Stimulated activated CD4-positive, alpha-beta T cell treated with anti-CD3 and anti-CD28 coated beads, Interleukin-2, amount 100 ng/mL, for 24 hours (primary cell): ENCODE data around the gene IARS1.

Source experiments
- DNase-seq, 2 donors: peaks; one replicate each; pipeline ENCODE4 v3.0.0-alpha.2; 2020

The IARS1 gene

DNA sequence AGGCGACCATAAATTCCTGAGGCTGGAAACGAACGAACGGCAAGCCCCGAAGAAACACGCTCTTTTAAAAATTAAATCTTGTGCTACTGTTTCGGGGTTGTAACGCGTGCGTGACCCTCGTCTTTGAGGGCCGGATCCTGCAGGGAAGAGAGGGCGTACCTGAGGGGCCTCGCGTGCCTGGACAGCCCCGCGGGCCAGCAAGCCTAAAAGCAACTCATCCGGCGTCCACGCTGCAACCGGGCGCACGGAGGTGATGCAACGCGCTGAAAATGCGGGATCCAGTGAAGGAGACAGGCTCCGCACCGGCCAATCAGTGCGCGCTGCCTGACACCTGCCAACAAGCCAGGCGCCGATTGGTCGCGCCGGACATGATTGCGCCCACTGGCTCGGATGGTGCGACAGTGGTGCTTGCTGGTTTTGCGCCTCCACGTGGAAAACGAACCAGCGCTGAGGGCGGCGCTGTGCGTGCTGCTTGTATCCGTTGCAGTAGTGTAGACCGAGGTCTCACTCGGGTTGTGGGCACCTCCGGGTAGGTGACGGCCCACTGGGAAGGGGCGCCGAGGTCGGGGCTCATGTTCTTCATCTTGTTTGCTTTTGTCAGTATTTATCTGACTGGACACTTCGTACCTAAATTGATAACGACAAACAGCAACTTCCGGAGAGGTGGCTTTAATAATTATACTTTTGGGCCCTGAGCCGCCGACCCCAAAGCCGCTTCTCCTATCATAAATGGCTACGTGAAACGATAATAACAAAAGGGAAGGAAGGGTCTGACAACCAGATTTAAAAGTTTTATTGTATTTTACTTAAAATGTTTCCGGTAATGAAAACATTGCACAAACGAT lies at the start of gene IARS1:
TSS of gene IARS1 (minus strand) at position 246 of the 845 bp plus-strand sequence. CDS start 4,278 bp downstream, outside the sequence.
- peak; percentile 100 for DNase-seq

DNA sequence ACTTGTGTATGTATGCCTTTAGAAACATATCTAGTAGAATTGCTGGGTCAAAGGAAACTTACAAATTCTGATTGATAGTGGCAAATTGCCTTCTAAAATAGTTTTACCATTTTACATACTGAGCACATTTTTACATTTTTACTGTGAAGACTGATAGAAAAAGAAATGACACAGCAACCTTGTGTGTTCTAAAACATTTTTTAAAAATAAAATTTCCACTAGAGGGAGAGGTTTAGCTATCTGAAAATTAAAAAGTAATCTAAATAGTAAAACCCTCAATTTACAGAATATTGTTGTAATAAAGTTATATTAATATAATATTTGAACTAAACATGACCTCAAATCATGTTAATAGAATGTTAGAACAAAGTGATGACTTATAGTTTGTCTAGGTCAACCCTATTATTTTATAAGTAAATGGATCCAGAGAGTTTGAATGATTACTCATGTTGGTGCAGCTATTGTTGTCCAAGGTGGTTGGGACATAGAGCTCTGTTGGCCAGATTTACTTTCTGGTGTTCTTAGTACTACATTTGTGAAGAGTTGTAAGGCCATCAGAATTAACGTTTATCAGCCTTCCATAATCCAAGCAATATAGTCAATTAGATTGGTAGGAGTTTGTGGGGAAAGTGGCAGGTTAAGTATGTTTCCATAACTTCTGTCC lies 49.5 kb upstream of the IARS1 start:
- no peak for DNase-seq

DNA sequence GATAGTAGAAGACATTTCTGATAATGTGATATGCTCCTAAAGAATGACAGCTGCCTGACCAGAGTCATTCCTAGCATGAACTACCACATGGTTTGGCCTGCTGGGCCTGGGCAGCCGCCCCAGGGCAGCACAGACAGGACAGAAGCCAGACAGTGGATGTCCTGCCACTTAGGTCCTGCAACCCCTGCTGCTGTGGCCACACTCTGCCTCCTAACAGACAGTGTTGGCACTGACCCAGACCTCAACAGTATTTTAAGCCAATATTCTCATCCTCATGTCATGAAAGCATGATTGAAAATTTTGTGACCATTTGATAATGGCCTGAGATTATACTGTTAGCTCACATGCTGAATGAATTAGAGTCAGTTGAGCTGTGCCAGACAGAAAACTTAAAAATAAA lies 48.1 kb upstream of the IARS1 start:
- DNase-seq, result no peak

DNA sequence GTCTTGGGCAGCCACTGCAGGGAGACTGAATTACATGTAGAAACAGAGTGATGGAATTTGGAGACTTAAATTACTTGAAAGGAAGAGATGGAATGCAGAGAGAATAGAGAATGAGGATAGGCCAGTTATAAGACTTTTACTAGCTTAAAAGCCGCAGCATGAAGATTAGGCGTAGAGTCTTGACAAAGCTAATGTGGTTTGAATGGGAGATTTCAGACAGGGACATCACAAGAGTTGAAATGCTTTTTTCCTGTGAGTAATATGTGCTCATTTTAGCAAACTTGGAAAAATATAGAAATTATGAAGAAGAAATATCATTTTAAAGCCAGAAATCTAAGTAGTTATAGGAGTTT lies 39.8 kb upstream of the IARS1 start:
- DNase-seq, result no peak

DNA sequence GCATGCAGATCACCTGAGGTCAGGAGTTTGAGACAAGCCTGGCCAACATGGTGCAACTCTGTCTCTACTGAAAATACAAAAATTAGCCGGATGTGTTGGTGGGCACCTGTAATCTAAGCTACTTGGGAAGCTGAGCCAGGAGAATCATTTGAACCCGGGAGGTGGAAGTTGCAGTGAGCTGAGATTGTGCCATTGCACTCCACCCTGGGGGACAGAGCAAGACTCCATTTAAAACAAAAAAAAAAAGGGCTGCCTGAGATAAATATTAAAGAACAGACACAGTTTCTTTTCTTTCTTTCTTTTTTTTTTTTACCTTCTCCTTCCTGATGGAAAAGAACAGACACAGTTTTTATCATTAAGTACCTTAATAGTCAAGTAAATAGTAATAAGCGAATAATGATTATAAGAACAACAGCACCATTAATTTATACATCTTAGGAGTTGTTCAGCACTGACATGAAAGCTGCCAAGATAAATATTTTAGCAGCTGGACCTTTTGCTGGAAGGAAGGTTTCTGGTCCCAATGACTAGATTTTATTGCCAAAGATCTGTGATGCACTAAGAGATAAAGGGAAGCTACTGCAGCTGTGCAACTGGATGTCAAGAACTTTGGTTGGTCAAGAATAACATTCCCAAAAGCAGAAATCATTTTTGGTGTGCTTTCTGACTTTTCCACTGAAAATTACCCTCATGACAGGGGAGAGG lies 39.2 kb upstream of the IARS1 start:
- DNase-seq, result no peak

DNA sequence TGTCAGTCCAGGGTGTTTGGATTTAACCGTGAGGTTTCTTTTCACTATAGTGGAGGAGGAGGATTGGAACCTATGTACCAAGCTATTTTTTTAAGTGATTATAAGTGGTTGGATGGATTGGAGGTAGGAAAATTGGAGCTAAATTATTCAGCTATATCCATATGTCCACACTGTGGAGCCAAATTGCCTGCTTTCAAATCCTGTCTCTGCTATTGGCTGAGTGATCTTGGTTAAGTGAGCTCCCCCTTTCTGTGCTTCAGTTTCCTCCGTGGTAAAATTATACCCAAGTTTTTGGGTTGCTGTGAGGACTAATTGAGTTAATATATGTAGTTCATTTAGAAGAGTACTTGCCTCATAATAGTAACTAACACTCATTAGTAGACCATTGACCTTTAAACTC lies 34.7 kb upstream of the IARS1 start:
- no peak for DNase-seq

DNA sequence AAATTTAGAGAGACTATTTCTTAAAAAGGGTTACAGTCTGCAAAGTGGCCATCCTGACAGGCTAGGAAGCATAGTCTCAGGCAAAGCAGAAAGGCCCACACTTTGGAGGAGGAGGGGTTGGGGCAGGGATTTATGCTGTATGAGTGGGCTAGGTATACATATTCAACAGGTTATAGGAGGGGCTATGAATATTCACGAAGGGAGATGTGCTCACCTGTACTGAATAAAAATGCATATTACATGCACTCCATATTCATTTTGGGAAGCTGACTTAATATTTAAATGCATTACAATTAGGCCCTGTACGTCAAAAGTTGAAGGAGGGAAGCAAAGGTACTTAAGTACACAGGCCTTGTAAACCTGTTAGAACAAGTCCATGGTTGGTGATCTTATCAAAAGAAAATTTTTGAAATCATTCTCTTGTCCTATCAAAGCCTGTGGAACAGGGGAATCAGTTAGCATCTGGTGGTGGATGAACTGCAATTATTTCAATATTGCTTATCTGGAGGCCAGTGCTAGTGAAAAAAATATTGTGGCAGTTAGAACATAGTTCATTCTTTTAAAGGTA lies 33.9 kb upstream of the IARS1 start:
- no peak for DNase-seq

DNA sequence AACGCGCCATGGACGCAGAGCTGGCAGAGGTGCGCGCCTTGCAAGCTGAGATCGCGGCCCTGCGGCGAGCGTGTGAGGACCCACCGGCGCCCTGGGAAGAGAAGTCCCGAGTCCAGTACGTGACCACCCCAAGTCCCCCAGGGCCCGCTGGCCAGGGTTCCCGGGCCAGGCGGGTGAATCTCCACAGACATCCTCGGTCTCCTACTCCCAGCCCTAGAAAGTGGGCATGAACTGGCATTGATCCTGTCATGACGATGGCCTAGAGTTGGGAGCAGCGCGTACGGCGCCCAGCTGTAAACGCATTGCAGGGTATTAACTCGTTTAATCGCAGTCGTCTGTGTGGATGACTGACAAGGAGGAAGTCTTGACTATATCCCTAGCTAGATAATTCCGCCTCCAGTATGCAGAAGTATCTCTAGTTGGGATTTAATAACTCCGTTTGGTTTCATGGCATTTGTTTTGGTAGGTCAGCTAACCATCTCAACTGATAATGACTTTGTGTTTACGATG lies 32.5 kb upstream of the IARS1 start:
- no peak for DNase-seq

DNA sequence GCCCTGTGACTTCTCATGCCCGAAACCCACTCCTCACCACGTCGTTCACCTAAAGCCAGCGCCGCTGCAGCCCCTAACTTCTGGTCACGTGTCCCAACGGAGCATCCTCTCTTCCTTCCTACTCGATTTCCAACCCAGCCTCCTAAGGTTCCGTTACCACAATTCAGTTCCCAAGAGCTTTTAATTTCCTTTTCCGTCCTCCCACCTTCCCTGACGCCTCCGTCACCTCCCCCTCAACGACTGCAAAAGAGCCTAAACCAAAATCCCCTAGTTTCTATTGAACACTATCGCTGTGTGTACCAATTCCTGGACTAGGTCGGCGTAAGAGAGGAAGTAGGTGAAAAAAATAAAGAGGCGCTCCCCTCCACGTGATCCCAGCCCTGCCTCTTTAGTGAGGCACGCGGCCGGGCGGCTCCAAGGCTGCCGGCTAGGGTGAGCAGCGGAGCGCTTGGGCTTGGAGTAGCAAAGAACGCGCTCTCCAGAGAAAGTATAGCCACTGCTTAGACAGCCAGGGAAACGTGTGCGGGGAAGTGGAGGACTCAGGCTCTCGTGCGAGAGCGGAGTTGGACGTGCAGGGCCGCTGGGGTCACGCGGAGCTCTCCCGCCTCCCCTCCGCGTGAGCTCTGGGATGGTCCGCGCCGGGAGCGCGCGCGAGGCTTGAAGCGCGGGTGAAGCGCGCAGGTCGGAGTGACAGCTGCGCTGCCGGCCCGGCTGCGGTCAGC lies 31.9 kb upstream of the IARS1 start, which contains the start of the genes CENPP and NOL8:
TSS of gene CENPP (plus strand) at position 685 of the 722 bp plus-strand sequence.
TSS of gene NOL8 (minus strand) at position 82 of the 722 bp plus-strand sequence. CDS start 1,189 bp downstream, outside the sequence.
- DNase-seq, result peak; percentile 79 to 85

DNA sequence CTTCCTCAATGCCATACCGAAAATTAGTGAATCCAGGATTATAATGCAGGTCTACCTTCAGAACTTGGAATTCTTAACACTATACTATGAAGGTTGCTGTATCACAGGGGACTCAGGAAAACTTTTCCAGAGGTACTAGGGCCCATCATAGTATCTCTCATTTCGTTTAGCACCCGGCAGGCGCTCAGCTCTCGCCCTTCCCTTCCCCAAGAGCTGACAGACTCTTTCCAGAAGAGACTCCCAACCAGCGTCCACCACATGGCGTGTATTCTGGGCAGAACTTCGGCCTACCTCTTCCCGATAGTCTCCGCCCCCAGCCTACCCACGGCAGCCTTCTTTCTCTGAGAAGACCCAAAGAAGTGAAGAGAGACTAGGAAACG lies 31.4 kb upstream of the IARS1 start:
- no peak for DNase-seq

DNA sequence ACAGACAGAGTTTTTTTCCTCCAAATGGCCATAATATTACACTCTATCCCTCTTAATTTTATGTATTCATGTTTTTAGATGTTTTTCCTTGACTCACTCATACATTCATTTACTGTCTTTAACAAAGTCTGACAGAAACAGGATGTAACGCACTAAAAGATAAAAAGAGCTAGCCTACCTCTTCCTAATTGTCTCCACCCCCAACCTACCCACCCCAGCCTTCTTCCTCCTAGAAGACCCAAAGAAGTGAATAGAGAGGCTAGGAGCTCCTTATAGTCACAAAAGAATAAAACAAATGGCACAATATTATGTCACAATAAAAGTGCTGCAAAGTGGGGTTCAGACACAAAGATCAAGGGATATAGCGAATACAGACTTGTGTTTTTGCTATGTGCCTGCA lies 30.9 kb upstream of the IARS1 start:
- DNase-seq, result no peak

DNA sequence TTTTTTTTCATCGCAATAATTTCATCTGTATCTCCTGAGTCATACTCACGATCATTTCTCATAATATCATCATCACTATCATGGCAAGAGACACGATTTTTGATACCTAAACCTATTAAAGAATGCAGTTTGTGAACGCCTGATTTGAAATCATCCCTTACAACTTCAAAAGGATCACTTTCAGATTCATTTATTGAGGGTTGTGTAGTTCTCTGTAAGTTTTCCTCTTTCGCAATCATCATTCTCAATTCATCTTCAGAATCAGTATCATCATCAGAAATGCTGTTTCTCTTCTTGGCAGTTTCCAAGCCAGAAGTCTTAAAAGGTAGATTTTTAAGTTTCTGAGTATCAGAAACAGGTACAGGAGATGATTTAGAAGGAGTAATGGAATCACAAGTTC lies 22.0 kb upstream of the IARS1 start:
- DNase-seq, result no peak

DNA sequence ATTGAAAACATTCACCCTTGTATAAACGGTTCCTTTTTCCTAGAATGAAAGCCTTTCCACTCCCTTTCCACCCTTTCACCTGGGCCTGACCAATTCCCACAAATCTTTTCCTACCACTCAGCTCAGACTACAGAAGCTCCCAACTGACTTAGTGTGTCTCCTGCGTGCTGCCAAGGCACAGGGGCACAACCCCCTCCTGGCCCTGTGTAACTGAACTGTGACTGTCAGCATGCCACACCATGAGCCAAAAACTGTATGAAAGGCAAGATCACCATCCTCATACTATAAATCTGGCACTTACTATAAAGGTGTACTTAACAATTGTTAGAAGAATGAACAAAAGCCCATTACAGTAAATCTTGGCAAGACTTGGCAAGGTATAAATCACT lies 20.1 kb upstream of the IARS1 start:
- DNase-seq, result no peak

DNA sequence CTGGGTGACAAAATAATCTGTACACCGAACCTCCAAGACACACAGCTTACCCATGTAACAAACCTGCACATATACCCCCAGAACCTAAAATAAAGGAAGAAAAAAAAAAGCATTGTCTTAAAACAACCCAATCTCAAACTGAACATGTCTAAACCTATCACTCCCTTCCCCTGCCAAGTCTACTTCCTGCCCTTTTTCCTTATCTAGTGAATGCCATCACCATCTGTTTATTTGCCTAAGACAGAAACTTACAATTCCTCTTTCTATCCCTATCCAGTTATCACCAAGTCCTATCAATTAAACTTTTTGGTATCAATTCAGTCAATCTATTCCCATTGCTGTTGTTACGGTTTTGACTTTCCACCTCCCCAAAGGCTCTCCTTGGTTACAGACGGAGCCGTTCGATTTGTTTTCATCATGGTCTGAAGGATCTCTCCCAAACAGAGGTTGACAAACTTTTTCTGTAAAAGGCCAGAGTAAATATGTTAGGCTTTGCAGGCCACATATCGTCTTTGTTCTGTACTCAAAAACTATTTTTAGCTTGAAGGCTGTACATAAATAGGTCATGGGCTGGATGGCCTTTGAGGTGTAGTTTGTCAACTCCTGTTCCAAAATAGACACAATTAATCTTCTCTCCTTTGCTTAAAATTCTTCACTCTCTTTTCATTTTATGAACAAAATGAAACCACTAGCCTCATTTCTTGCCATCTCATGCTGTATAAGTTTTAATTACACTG lies 19.6 kb upstream of the IARS1 start:
- no peak for DNase-seq

DNA sequence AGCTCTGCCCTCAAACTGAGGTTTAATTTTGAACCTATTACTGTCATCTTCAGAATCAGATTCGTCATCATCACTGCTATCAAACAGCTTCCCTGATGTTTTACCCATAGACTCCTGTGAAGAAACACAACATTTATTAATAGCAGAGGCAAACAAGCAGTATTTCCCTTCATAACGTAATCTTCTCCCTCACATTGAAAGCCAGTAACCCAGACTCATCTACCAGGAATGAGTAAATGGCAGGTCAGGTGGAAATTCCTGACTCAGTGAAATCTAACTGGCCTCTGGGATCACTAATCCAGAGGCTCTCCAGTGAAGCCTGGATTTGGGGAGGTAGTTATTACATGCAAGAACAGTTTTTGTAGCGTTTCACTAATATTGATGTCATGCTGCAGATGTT lies 17.1 kb upstream of the IARS1 start:
- DNase-seq, result no peak

DNA sequence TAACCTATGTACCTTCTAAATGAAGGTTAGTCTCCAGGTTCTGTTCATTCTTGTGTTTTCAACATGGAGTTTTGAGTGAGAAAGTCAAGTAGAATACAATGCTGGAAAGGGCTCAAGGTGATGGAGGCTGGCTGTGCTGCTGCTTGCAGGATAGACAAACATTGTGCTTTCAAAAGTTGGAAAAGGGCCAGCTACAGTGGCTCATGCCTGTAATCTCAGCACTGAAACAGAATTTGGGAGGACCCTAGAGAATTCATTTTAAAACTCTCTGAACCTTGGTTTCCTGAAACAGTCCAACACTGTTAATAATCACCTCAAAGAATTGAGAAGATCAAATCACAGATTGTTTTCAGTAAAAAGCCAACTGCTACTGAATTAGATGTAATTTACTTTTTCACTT lies 15.4 kb upstream of the IARS1 start:
- no peak for DNase-seq

DNA sequence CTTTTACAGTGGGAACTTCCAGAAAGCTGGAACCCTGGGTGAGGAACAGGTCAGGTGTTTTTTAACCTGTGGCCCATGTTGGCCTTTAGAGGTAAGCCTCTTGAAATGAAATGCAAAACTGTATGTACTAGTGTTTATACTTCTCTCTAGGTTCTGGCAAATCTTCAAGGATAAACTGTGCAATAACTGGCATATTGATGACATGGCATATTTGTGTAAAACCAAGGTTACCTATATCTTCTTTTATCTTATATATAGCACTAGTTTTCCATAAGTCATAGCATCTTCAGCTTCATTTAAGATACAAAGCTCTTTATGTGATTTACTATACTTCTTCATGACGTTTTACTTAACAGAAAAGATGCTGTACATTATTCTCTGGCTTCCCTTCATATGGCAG lies 7.4 kb upstream of the IARS1 start:
- no peak for DNase-seq

DNA sequence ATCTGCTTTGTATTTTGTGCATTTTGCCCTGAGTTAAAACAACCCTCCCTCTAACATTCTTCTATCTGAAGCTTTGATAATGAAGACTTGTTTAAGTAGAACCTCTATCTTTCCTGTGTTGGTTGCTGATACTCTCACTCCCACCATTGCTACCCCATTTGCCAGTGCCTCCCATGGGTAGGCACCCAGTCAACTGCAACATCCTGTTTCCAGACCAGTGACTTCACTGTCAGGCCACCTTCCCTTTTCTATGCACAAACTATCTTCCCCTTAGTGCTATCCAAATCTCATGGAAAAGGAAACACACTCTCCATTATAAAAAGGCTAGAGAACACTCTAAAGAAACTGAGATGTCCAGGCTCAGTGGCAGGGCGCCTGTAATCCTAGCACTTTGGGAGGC lies 5.6 kb upstream of the IARS1 start:
- no peak for DNase-seq

DNA sequence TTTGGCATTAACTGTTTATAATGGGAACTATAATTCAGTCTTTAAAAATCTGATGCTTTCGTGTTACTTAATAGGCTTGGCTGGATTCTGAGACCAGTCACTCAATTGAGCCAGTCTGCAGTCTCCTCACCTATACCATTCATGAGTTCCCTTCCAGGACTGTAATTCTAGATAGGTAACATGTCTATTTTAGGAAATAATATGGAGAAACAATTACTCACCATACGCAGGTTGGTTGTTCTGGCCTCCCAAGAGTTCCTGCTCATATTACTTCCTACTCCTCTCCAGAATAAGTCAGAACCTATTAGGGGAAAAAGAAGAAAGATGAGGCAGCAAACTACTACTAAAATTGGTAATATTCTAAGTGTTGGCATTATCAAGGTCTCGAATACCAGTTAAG lies 4.5 kb upstream of the IARS1 start:
- DNase-seq, result no peak

DNA sequence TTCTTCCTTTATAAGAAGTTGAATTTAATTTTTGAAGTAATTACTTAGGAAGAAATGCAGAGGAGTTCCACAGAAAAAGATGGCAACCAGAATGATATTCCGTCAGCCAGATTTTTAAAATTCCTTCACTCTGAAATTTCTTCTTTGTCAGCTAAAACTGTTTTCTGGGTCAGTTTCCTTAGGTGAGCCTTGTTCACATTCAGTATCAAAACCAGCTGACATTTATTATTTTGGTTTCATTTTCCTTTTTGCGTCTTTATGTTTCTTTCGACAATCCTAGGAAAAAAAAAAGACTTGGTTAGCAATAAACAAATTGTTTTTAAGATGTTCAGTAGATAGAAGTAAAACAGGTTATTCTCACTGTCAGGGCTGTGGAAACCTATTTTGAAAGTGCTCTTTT lies 4.1 kb upstream of the IARS1 start:
- DNase-seq, result no peak

DNA sequence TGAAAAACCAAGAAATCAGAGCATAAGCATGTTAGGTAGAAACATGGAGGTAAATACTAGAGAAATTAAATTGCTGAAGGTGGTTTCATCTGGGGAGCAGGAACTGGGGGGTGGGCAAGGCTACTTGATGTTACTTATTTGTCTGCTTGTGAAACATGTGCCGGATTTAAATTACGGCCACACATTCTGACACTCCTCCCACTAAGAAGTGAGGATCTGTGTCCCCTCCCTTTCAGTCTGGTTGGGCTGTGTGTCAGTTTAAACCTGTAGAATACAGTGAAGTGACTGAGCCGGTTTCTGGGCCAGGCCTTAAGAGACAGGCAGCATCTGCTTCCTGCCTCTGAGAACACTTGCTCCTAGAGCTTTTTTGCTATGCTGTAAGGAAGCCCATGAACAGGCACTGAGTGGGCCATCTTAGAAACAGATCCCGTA lies 2.3 kb upstream of the IARS1 start:
- DNase-seq, result no peak
